Kidney (tissue), 14 donors: ENCODE measurements around the gene RPS6KL1. TPM values are rescaled to one million over a fixed set of nuclear protein-coding genes. Genes with fewer than 3 reads are reported as not detected.
"Not testable (repeated sequence)": the region's sequence is repeated elsewhere in the genome, so short reads cannot be mapped to it uniquely, and the experiment has no call there.

Experiments
- DNase-seq, 5 donors: peaks; one replicate each; pipeline ENCODE4 v3.0.0-alpha.2; 2013 to 2020
- FAIRE-seq: peaks from 2 replicates; lab custom pipeline; 2012; peaks lifted over from hg19 to GRCh38; lab: Jason Lieb, UNC
- H3K27ac ChIP-seq, 2 donors: one replicate each; pipeline ENCODE4 v1.7.0; 2013; ENCODE audit warnings: low read depth in 2 of 2, low read length in 2 of 2, inconsistent platforms in 1 of 2
- H3K27me3 ChIP-seq: one replicate; pipeline ENCODE4 v1.7.1; 2013; ENCODE audit warnings: low read length, inconsistent platforms; ENCODE audit not compliant: control insufficient read depth, insufficient read depth
- H3K36me3 ChIP-seq, 3 donors: one replicate each; pipeline versions ENCODE4 v1.7.0 to v1.7.1; 2013; ENCODE audit warnings: low read length in 3 of 3, control low read depth in 1 of 3, inconsistent platforms in 1 of 3; ENCODE audit not compliant: insufficient read depth in 3 of 3, control insufficient read depth in 2 of 3
- H3K4me1 ChIP-seq, 3 donors: one replicate each; pipeline versions ENCODE4 v1.7.0 to v1.7.1; 2013; ENCODE audit warnings: low read length in 3 of 3, inconsistent platforms in 1 of 3, low read depth in 1 of 3; ENCODE audit not compliant: control insufficient read depth in 2 of 3, insufficient read depth in 2 of 3
- H3K4me3 ChIP-seq, 3 donors: one replicate each; pipeline versions ENCODE4 v1.7.0 to v1.8.1; 2013; ENCODE audit warnings: low read length in 3 of 3, control low read depth in 1 of 3, inconsistent platforms in 1 of 3
- H3K9ac ChIP-seq, 3 donors: one replicate each; pipeline versions ENCODE4 v1.7.0 to v1.7.1; 2013; ENCODE audit warnings: low read length in 3 of 3, control low read depth in 1 of 3, inconsistent platforms in 1 of 3
- H3K9me3 ChIP-seq, 3 donors: one replicate each; pipeline versions ENCODE4 v1.7.0 to v1.7.1; 2013; ENCODE audit warnings: low read length in 3 of 3, control low read depth in 1 of 3, inconsistent platforms in 1 of 3; ENCODE audit not compliant: control insufficient read depth in 2 of 3, insufficient read depth in 1 of 3
- CTCF ChIP-seq: IDR thresholded peaks from 3 replicates; pipeline ENCODE4 v1.5.1; 2012; ENCODE audit warnings: mild to moderate bottlenecking, moderate library complexity, borderline replicate concordance; ENCODE audit not compliant: insufficient read depth; ENCODE audit errors: extremely low read depth
- intact Hi-C: fragments of 100-400 bp; cut with DNase I; formaldehyde crosslinking; loops from one replicate; pipeline ENCODE4 v1.11.1; 2022
- polyA plus RNA-seq: library from polyadenylated mRNA; stranded (reverse); fragments of 350-450 nt; fragmentation: Illumina TruSeq; extraction: RNeasy Lipid Tissue Mini Kit (QIAGEN cat#74804); gene quantifications from one replicate; pipeline ENCODE4 v1.2.3, GENCODE V29; 2014; ENCODE audit warnings: low read depth, low replicate concordance; ENCODE audit not compliant: insufficient read depth
- total RNA-seq: library from RNA; stranded (reverse); fragmentation: NEBNext Ultra II Directional; extraction: Animal tissue kit (Norgen Biotek cat#: 25700); gene quantifications from one replicate; pipeline ENCODE4 v1.2.1, GENCODE V29; 2021
- donor health status: control.
- donor health status: control.
- donor health status: control.
- donor health status: control.
- donor health status: control.
- donor health status: DM: yes; HTN: yes; CAD: no.
- donor health status: Normal renal cell carcinoma (clear cell type).

The RPS6KL1 gene
- total and polyA plus RNA-seq, 2 donors from 2014 or later = 3.7 to 7.9 TPM

GRCh38 chr14:74934476-74935359 lies 11.7 kb upstream of the RPS6KL1 start:
- no peak for FAIRE-seq
- peak in 2 of 5 donors; percentile 61 to 73 for DNase-seq
- H3K27me3 ChIP-seq = no peaks in the 10 kb centered on the region
- H3K9ac ChIP-seq = no peak overlapping the region
- no peaks in the 10 kb centered on the region for H3K9me3 ChIP-seq
- no peak overlapping the region for H3K27ac ChIP-seq
- TF ChIP-seq CTCF = no peak
- H3K4me3 ChIP-seq = no peak overlapping the region
- H3K4me1 ChIP-seq = peaks cover 0 to 4% (median 0%) of the 10 kb centered on the region in 3 donors
- intact Hi-C loops = no loop called here
- H3K36me3 ChIP-seq = no peaks in the 10 kb centered on the region

GRCh38 chr14:74934041-74934440 lies 11.0 kb upstream of the RPS6KL1 start:
- Histone ChIP-seq H3K9ac (no peak overlapping the region), H3K27me3 (no peaks in the 10 kb centered on the region), H3K27ac (no peak overlapping the region), H3K9me3 (no peaks in the 10 kb centered on the region), H3K36me3 (no peaks in the 10 kb centered on the region), H3K4me3 (no peak overlapping the region), H3K4me1 (no peaks in the 10 kb centered on the region)
- no peak for FAIRE-seq
- no peak for TF ChIP-seq CTCF
- no peak for DNase-seq
- intact Hi-C loops = no loop called here

- H3K27ac ChIP-seq, DNase-seq, H3K9me3 ChIP-seq, FAIRE-seq, H3K36me3 ChIP-seq, H3K27me3 ChIP-seq, H3K4me3 ChIP-seq, H3K4me1 ChIP-seq, H3K9ac ChIP-seq, intact Hi-C loops: not testable (repeated sequence)
Observed at GRCh38 chr14:74932936-74933335, 9.9 kb upstream of the RPS6KL1 start.

GRCh38 chr14:74932401-74932901 lies 9.4 kb upstream of the RPS6KL1 start:
- no peak for FAIRE-seq
- Histone ChIP-seq H3K27ac (no peak overlapping the region), H3K4me1 (no peaks in the 10 kb centered on the region)

GRCh38 chr14:74931744-74932143 lies 8.7 kb upstream of the RPS6KL1 start:
- H3K4me3 ChIP-seq, H3K27me3 ChIP-seq, H3K27ac ChIP-seq, H3K9me3 ChIP-seq, H3K4me1 ChIP-seq, DNase-seq, H3K9ac ChIP-seq, FAIRE-seq, H3K36me3 ChIP-seq, intact Hi-C loops: not testable (repeated sequence)

More at GRCh38 chr14:74932401-74932901, 9.4 kb upstream of the RPS6KL1 start:
- H3K9me3 ChIP-seq = no peaks in the 10 kb centered on the region
- intact Hi-C loops = no loop called here
- TF ChIP-seq CTCF = no peak
- no peaks in the 10 kb centered on the region for H3K36me3 ChIP-seq
- no peak overlapping the region for H3K9ac ChIP-seq
- H3K27me3 ChIP-seq = no peaks in the 10 kb centered on the region
- peak in 2 of 5 donors; percentile 27 to 37 for DNase-seq
- H3K4me3 ChIP-seq = no peak overlapping the region
